Fibroblast of lung (primary cell): ENCODE results near the gene SGSH. TPM values are rescaled to one million over a fixed set of nuclear protein-coding genes. Genes with fewer than 3 reads are reported as not detected.
A peak's percentile ranks its signal among the peaks of the same experiment; 100 is the strongest.

Source experiments
- DNase-seq, 2 donors: peaks; one replicate each; pipeline versions ENCODE4 v3.0.0 to v3.0.0-alpha.2; 2010; ENCODE audit warnings: low read depth in 2 of 2
- H2AFZ ChIP-seq: 2 replicates; pipeline ENCODE4 v1.5.1; 2012; ENCODE audit warnings: low read length, control low read depth, inconsistent platforms
- H3K27ac ChIP-seq: 2 replicates; pipeline ENCODE4 v1.5.1; 2011; ENCODE audit warnings: low read length, control low read depth; ENCODE audit not compliant: insufficient read depth
- H3K27me3 ChIP-seq: 2 replicates; pipeline ENCODE4 v1.5.1; 2011; ENCODE audit warnings: mild to moderate bottlenecking, low read length; ENCODE audit not compliant: control insufficient read depth, insufficient read depth
- H3K36me3 ChIP-seq: 2 replicates; pipeline ENCODE4 v1.5.1; 2011; ENCODE audit warnings: low read length; ENCODE audit not compliant: control insufficient read depth, insufficient read depth
- H3K4me1 ChIP-seq: 2 replicates; pipeline ENCODE4 v1.5.1; 2011; ENCODE audit warnings: low read length; ENCODE audit not compliant: control insufficient read depth, insufficient read depth; ENCODE audit errors: extremely low read depth
- H3K4me2 ChIP-seq: 2 replicates; pipeline ENCODE4 v1.5.1; 2011; ENCODE audit warnings: low read length, control low read depth; ENCODE audit not compliant: insufficient read depth; ENCODE audit errors: extremely low read depth
- H3K4me3 ChIP-seq, 4 experiments: fragments of 200-600 bp in 1 of 4; sonication (generic) in 1 of 4; replicated peaks in 1 of 4; 2 replicates each; pipeline ENCODE4 v1.5.1; 2011 to 2016; ENCODE audit warnings: low read length in 4 of 4, low read depth in 3 of 4, mild to moderate bottlenecking in 3 of 4, control low read depth in 2 of 4, inconsistent platforms in 1 of 4, mixed read lengths in 1 of 4; ENCODE audit not compliant: insufficient read depth in 1 of 4; ENCODE audit errors: control extremely low read depth in 1 of 4
- H3K79me2 ChIP-seq: 2 replicates; pipeline ENCODE4 v1.5.1; 2012; ENCODE audit warnings: mild to moderate bottlenecking, low read length, inconsistent platforms; ENCODE audit not compliant: control insufficient read depth, insufficient read depth
- H3K9ac ChIP-seq: 2 replicates; pipeline ENCODE4 v1.5.1; 2011; ENCODE audit warnings: mild to moderate bottlenecking, low read length, control low read depth; ENCODE audit not compliant: insufficient read depth
- H3K9me3 ChIP-seq: 2 replicates; pipeline ENCODE4 v1.5.1; 2012; ENCODE audit warnings: low read depth, low read length; ENCODE audit not compliant: control insufficient read depth, insufficient read depth
- H4K20me1 ChIP-seq: 2 replicates; pipeline ENCODE4 v1.5.1; 2011; ENCODE audit warnings: low read length; ENCODE audit not compliant: control insufficient read depth, insufficient read depth; ENCODE audit errors: extremely low read depth
- EZH2 ChIP-seq: IDR thresholded peaks from 2 replicates; pipeline ENCODE4 v1.5.1; 2012; ENCODE audit warnings: low read length, control low read depth, mild to moderate bottlenecking; ENCODE audit errors: missing control alignments
- polyA plus RNA-seq, 2 donors: library from polyadenylated mRNA; depleted of rRNA in 1 of 2; stranded (reverse) in 1 of 2; unstranded in 1 of 2; fragments of >200 nt; gene quantifications; 2 replicates each; pipeline ENCODE4 v1.2.1, GENCODE V29; 2011 to 2012; ENCODE audit warnings: missing spikeins in 1 of 2
- total RNA-seq: library from RNA; depleted of rRNA; stranded (reverse); fragments of >200 nt; gene quantifications from 2 replicates; pipeline ENCODE4 v1.2.1, GENCODE V29; 2014
- TF ChIP-seq, protein P1 (sequence below), 2 donors: IDR thresholded peaks in 1 of 2; conservative IDR thresholded peaks in 1 of 2; 1 replicate in 1 of 2; 2 replicates in 1 of 2; pipeline ENCODE4 v1.5.1; 2011 to 2012; ENCODE audit warnings: low read length in 2 of 2, control low read depth in 1 of 2, inconsistent platforms in 1 of 2, low read depth in 1 of 2, mild to moderate bottlenecking in 1 of 2

The SGSH gene
- total and polyA plus RNA-seq, 2 donors (not counting 1 experiment from before 2014, with no cell fraction given), result 26.9 to 57.2 TPM

DNA sequence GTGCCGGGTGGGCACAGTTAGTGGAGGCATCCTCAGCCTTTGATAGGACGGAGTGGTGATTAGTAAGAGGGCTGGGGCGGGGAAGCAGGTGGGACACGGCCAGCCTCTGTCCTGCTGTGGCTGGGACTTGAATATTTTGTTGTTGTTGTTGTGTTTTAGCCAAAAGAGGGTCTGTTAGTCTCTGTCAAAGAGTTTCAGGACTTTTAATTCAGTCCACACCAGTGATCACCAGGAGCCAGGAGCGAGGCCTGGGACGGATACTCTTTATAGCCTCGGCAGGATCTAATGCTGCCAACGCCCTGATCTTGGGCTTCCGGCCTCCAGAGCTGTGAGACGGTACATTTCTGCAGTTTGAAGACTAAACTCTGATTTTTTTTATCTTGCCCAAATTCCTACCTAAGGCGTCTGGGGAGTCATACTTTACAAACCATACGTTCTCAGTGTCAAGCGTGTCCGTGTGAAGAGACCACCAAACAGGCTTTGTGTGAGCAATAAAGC, 37.6 kb upstream of the SGSH start:
- Histone ChIP-seq H2AFZ (no peak overlapping the region), H3K4me2 (no peak overlapping the region)

DNA sequence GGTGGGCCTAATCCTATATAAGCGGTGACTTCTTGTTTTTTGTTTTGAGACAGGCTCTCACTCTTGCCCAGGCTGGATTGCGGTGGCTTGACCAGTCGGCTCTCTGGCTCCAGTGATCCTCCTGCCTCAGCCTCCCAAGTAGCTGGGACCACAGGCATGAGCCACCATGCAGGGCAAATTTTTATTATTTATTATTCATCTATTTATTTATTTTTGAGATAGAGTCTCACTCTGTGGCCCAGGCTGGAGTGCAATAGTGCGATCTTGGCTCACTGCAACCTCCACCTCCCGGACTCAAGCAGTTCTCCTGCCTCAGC, 35.9 kb upstream of the SGSH start:
- no peak for DNase-seq
- no peaks in the 10 kb centered on the region for H4K20me1 ChIP-seq
- no peak overlapping the region for H3K4me2 ChIP-seq
- no peaks in the 10 kb centered on the region for H3K79me2 ChIP-seq
- peaks cover 9% of the 10 kb centered on the region for H3K4me1 ChIP-seq
- no peaks in the 10 kb centered on the region for H3K9me3 ChIP-seq
- no peaks in the 10 kb centered on the region for H3K27me3 ChIP-seq
- no peak overlapping the region for H2AFZ ChIP-seq
- H3K36me3 ChIP-seq, result peaks cover 2% of the 10 kb centered on the region
- TF ChIP-seq, protein P1, sequence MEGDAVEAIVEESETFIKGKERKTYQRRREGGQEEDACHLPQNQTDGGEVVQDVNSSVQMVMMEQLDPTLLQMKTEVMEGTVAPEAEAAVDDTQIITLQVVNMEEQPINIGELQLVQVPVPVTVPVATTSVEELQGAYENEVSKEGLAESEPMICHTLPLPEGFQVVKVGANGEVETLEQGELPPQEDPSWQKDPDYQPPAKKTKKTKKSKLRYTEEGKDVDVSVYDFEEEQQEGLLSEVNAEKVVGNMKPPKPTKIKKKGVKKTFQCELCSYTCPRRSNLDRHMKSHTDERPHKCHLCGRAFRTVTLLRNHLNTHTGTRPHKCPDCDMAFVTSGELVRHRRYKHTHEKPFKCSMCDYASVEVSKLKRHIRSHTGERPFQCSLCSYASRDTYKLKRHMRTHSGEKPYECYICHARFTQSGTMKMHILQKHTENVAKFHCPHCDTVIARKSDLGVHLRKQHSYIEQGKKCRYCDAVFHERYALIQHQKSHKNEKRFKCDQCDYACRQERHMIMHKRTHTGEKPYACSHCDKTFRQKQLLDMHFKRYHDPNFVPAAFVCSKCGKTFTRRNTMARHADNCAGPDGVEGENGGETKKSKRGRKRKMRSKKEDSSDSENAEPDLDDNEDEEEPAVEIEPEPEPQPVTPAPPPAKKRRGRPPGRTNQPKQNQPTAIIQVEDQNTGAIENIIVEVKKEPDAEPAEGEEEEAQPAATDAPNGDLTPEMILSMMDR (conservative IDR thresholded peaks at IDR 0.05 in 1 of 2, IDR thresholded peaks at IDR 0.05 in 1 of 2; ENCODE audit: low read depth in 1 of 2, low read length in 2 of 2), result no peak
- no peak for TF ChIP-seq EZH2
- H3K27ac ChIP-seq, result peak overlapping the region; percentile 91
- no peak overlapping the region for H3K4me3 ChIP-seq
- no peak overlapping the region for H3K9ac ChIP-seq

More for the DNA sequence above, 37.6 kb upstream of the SGSH start:
- Histone ChIP-seq H3K27ac (no peak overlapping the region), H3K79me2 (peaks cover 14% of the 10 kb centered on the region), H3K4me3 (no peak overlapping the region), H3K9me3 (no peaks in the 10 kb centered on the region), H3K4me1 (peaks cover 14% of the 10 kb centered on the region), H3K36me3 (no peaks in the 10 kb centered on the region), H3K27me3 (no peaks in the 10 kb centered on the region), H4K20me1 (no peaks in the 10 kb centered on the region), H3K9ac (no peak overlapping the region)
- TF ChIP-seq, protein P1 (conservative IDR thresholded peaks at IDR 0.05 in 1 of 2, IDR thresholded peaks at IDR 0.05 in 1 of 2; ENCODE audit: low read depth in 1 of 2, low read length in 2 of 2), result no peak
- no peak for TF ChIP-seq EZH2
- DNase-seq, result no peak

DNA sequence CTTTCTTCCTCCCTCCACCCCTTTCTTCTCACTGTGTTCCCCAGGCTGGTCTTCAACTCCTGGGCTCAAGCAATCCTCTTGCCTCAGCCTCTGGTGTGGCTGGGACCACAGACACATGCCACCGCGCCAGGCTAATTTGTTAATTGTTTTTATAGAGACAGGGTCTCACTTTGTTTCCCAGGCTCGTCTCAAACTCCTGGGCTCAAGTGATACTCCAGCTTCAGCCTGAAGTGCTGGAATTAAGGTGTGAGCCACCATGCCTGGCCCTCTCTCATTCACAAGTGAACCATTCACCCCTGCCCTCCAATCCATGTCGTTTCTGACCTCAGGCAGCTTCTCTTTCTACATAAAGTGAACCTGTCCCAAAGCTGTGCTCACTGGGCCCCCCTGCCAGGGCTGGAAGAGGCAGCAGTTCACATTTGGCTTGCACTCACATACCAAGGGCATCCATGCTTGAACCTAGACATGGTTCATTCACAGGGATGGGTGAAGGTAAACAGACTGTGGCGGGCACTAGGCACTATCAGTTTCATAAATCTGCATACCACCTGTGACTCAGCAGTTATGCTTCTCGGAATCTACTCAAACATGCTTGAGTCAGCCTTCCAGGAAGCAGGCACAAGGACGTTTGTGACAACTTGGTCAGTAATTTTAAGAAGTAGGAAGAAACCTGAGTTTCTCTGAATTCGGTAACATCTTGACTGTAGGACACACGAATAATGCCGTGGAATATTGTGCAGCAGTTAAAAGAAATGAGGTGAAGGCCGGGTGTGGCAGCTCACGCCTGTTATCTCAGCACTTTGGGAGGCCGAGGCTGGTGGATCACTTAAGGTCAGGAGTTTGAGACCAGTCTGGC, 34.5 kb upstream of the SGSH start:
- no peak overlapping the region for H3K4me3 ChIP-seq
- no peak for TF ChIP-seq EZH2
- TF ChIP-seq, protein P1 (conservative IDR thresholded peaks at IDR 0.05 in 1 of 2, IDR thresholded peaks at IDR 0.05 in 1 of 2; ENCODE audit: low read depth in 1 of 2, low read length in 2 of 2), result no peak
- H3K27me3 ChIP-seq, result no peaks in the 10 kb centered on the region
- H3K4me2 ChIP-seq, result peak overlapping the region; percentile 66
- no peaks in the 10 kb centered on the region for H3K79me2 ChIP-seq
- no peaks in the 10 kb centered on the region for H4K20me1 ChIP-seq
- H3K27ac ChIP-seq, result peak overlapping the region; percentile 91
- peaks cover 9% of the 10 kb centered on the region for H3K4me1 ChIP-seq
- no peak overlapping the region for H2AFZ ChIP-seq
- no peak overlapping the region for H3K9ac ChIP-seq
- no peaks in the 10 kb centered on the region for H3K9me3 ChIP-seq
- DNase-seq, result peak; percentile 84 to 95
- H3K36me3 ChIP-seq, result peaks cover 2% of the 10 kb centered on the region
